Measurements from ENCODE around the gene ZNF598.

Gene ZNF598

DNA sequence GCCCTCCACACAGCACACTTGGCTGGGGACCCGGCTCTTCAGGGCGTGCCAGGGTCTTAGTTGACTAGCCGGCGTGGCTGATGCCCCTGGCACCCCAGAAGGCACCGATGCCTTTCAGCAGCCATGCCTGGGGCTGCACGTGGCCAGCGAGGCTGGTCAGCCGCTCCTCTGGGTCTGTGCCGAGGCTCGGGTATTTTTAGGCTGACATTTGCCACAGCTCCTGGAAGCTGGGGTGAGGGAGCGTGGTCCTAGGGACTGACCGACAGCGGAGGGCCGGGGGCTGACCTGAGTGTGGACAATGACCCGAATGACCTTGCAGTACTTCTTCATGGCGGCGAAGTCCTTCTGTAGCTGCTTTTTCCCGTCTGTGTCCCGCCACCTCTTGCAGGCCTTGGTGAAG is 59.1 kb downstream of the ZNF598 start:
- ATAC-seq: no peak
- TF ChIP-seq ZFP30 (CRISPR knock-in tag; IDR thresholded peaks at IDR 0.05) (no peak), TCF4 (CRISPR knock-in tag; IDR thresholded peaks at IDR 0.05; ENCODE audit: borderline replicate concordance) (no peak), ZNF8 (CRISPR knock-in tag; IDR thresholded peaks at IDR 0.05) (no peak), ESRRG (CRISPR knock-in tag; IDR thresholded peaks at IDR 0.05) (no peak), OSR1 (CRISPR knock-in tag; IDR thresholded peaks at IDR 0.05) (no peak), RARB (CRISPR knock-in tag; IDR thresholded peaks at IDR 0.05) (no peak), ISL1 (CRISPR knock-in tag; IDR thresholded peaks at IDR 0.05) (no peak)

DNA sequence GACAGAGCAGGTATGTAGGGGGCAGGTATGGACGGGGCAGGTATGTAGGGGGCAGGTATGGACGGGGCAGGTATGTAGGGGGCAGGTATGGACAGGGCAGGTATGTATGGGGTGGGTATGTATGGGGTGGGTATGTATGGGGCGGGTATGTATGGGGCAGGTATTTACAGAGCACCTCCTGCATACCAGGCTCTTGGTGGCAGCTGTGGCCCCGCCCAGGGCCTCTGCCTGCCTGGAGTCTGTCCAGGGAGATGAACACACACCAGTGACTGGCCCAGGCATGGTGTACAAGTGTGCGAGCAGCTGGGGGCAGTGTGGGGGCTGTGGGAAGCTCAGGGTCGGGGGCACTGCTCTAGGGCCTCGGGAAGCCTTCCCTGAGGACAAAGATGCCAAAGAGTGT is 59.6 kb downstream of the ZNF598 start:
- ATAC-seq: no peak
- TF ChIP-seq, protein P1, sequence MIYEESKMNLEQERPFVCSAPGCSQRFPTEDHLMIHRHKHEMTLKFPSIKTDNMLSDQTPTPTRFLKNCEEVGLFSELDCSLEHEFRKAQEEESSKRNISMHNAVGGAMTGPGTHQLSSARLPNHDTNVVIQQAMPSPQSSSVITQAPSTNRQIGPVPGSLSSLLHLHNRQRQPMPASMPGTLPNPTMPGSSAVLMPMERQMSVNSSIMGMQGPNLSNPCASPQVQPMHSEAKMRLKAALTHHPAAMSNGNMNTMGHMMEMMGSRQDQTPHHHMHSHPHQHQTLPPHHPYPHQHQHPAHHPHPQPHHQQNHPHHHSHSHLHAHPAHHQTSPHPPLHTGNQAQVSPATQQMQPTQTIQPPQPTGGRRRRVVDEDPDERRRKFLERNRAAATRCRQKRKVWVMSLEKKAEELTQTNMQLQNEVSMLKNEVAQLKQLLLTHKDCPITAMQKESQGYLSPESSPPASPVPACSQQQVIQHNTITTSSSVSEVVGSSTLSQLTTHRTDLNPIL (CRISPR knock-in tag; IDR thresholded peaks at IDR 0.05; ENCODE audit: low read depth): no peak
- TF ChIP-seq OSR1 (CRISPR knock-in tag; IDR thresholded peaks at IDR 0.05) (no peak), RARB (CRISPR knock-in tag; IDR thresholded peaks at IDR 0.05) (no peak), ZNF565 (CRISPR knock-in tag; conservative IDR thresholded peaks at IDR 0.05; ENCODE audit: low read depth) (no peak), ZFP3 (CRISPR knock-in tag; IDR thresholded peaks at IDR 0.05) (no peak), ARNTL (CRISPR knock-in tag; IDR thresholded peaks at IDR 0.05; ENCODE audit: borderline replicate concordance, low read depth) (no peak), TOX (CRISPR knock-in tag; IDR thresholded peaks at IDR 0.05; ENCODE audit: borderline replicate concordance) (no peak), ZNF8 (CRISPR knock-in tag; IDR thresholded peaks at IDR 0.05) (no peak), PPARA (CRISPR knock-in tag; IDR thresholded peaks at IDR 0.05; ENCODE audit: borderline replicate concordance) (no peak), ISL1 (CRISPR knock-in tag; IDR thresholded peaks at IDR 0.05) (no peak), CSDC2 (CRISPR knock-in tag; IDR thresholded peaks at IDR 0.05) (no peak), ZNF70 (CRISPR knock-in tag; IDR thresholded peaks at IDR 0.05) (no peak), BACH2 (CRISPR knock-in tag; IDR thresholded peaks at IDR 0.05; ENCODE audit: borderline replicate concordance) (no peak), GLIS3 (CRISPR knock-in tag; IDR thresholded peaks at IDR 0.05) (no peak), ESRRG (CRISPR knock-in tag; IDR thresholded peaks at IDR 0.05) (no peak), ZFP30 (CRISPR knock-in tag; IDR thresholded peaks at IDR 0.05) (no peak)
- TF ChIP-seq, protein P2, sequence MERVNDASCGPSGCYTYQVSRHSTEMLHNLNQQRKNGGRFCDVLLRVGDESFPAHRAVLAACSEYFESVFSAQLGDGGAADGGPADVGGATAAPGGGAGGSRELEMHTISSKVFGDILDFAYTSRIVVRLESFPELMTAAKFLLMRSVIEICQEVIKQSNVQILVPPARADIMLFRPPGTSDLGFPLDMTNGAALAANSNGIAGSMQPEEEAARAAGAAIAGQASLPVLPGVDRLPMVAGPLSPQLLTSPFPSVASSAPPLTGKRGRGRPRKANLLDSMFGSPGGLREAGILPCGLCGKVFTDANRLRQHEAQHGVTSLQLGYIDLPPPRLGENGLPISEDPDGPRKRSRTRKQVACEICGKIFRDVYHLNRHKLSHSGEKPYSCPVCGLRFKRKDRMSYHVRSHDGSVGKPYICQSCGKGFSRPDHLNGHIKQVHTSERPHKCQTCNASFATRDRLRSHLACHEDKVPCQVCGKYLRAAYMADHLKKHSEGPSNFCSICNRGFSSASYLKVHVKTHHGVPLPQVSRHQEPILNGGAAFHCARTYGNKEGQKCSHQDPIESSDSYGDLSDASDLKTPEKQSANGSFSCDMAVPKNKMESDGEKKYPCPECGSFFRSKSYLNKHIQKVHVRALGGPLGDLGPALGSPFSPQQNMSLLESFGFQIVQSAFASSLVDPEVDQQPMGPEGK (CRISPR knock-in tag; IDR thresholded peaks at IDR 0.05; ENCODE audit: borderline replicate concordance): no peak
- TF ChIP-seq, protein P3, sequence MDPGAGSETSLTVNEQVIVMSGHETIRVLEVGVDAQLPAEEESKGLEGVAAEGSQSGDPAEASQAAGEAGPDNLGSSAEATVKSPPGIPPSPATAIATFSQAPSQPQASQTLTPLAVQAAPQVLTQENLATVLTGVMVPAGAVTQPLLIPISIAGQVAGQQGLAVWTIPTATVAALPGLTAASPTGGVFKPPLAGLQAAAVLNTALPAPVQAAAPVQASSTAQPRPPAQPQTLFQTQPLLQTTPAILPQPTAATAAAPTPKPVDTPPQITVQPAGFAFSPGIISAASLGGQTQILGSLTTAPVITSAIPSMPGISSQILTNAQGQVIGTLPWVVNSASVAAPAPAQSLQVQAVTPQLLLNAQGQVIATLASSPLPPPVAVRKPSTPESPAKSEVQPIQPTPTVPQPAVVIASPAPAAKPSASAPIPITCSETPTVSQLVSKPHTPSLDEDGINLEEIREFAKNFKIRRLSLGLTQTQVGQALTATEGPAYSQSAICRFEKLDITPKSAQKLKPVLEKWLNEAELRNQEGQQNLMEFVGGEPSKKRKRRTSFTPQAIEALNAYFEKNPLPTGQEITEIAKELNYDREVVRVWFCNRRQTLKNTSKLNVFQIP (CRISPR knock-in tag; IDR thresholded peaks at IDR 0.05; ENCODE audit: borderline replicate concordance, low read depth): no peak
- TF ChIP-seq, protein P4, sequence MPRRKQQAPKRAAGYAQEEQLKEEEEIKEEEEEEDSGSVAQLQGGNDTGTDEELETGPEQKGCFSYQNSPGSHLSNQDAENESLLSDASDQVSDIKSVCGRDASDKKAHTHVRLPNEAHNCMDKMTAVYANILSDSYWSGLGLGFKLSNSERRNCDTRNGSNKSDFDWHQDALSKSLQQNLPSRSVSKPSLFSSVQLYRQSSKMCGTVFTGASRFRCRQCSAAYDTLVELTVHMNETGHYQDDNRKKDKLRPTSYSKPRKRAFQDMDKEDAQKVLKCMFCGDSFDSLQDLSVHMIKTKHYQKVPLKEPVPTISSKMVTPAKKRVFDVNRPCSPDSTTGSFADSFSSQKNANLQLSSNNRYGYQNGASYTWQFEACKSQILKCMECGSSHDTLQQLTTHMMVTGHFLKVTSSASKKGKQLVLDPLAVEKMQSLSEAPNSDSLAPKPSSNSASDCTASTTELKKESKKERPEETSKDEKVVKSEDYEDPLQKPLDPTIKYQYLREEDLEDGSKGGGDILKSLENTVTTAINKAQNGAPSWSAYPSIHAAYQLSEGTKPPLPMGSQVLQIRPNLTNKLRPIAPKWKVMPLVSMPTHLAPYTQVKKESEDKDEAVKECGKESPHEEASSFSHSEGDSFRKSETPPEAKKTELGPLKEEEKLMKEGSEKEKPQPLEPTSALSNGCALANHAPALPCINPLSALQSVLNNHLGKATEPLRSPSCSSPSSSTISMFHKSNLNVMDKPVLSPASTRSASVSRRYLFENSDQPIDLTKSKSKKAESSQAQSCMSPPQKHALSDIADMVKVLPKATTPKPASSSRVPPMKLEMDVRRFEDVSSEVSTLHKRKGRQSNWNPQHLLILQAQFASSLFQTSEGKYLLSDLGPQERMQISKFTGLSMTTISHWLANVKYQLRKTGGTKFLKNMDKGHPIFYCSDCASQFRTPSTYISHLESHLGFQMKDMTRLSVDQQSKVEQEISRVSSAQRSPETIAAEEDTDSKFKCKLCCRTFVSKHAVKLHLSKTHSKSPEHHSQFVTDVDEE (CRISPR knock-in tag; IDR thresholded peaks at IDR 0.05): no peak
- TF ChIP-seq, protein P5, sequence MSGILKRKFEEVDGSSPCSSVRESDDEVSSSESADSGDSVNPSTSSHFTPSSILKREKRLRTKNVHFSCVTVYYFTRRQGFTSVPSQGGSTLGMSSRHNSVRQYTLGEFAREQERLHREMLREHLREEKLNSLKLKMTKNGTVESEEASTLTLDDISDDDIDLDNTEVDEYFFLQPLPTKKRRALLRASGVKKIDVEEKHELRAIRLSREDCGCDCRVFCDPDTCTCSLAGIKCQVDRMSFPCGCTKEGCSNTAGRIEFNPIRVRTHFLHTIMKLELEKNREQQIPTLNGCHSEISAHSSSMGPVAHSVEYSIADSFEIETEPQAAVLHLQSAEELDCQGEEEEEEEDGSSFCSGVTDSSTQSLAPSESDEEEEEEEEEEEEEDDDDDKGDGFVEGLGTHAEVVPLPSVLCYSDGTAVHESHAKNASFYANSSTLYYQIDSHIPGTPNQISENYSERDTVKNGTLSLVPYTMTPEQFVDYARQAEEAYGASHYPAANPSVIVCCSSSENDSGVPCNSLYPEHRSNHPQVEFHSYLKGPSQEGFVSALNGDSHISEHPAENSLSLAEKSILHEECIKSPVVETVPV (CRISPR knock-in tag; IDR thresholded peaks at IDR 0.05): no peak

DNA sequence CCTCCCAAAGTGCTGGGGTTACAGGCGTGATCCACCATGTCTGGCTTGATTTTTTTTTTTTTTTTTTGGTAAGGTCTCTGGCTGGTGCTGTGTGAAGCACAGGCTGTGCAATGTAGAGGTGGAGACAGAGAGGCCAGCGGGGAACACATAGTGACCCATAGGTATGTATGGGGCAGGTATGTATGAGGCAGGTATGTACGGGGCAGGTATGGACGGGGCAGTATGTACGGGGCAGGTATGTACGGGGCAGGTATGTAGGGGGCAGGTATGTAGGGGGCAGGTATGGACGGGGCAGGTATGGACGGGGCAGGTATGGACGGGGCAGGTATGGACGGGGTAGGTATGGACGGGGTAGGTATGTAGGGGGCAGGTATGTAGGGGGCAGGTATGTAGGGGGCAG is 60.1 kb downstream of the ZNF598 start:
- ATAC-seq: no peak
- TF ChIP-seq ZNF70 (CRISPR knock-in tag; IDR thresholded peaks at IDR 0.05) (no peak), PPARA (CRISPR knock-in tag; IDR thresholded peaks at IDR 0.05; ENCODE audit: borderline replicate concordance) (no peak), ARNTL (CRISPR knock-in tag; IDR thresholded peaks at IDR 0.05; ENCODE audit: borderline replicate concordance, low read depth) (no peak), GLIS3 (CRISPR knock-in tag; IDR thresholded peaks at IDR 0.05) (no peak), ZFP30 (CRISPR knock-in tag; IDR thresholded peaks at IDR 0.05) (no peak), ZNF8 (CRISPR knock-in tag; IDR thresholded peaks at IDR 0.05) (no peak), ISL1 (CRISPR knock-in tag; IDR thresholded peaks at IDR 0.05) (no peak), ESRRG (CRISPR knock-in tag; IDR thresholded peaks at IDR 0.05) (no peak)
- TF ChIP-seq, protein P2 (CRISPR knock-in tag; IDR thresholded peaks at IDR 0.05; ENCODE audit: borderline replicate concordance): no peak
- TF ChIP-seq, protein P1 (CRISPR knock-in tag; IDR thresholded peaks at IDR 0.05; ENCODE audit: low read depth): no peak
- TF ChIP-seq, protein P4 (CRISPR knock-in tag; IDR thresholded peaks at IDR 0.05): no peak
